Progenitor cell of endocrine pancreas (in vitro differentiated cells): ENCODE data around the gene TOR3A. TPM values are rescaled to one million over a fixed set of nuclear protein-coding genes. Genes with fewer than 3 reads are reported as not detected.
A peak's percentile ranks its signal among the peaks of the same experiment; 100 is the strongest.

Experiments used
- DNase-seq: peaks from one replicate; pipeline ENCODE4 v3.0.0; 2021; ENCODE audit warnings: low spot score; ENCODE audit not compliant: unreplicated experiment
- H3K27ac Mint-ChIP-seq: 2 replicates; pipeline ENCODE4 v1.8.0; 2021; ENCODE audit warnings: mild to moderate bottlenecking, moderate library complexity, mixed read lengths
- H3K27me3 Mint-ChIP-seq: 2 replicates; pipeline ENCODE4 v1.8.0; 2021; ENCODE audit warnings: mixed read lengths
- H3K36me3 Mint-ChIP-seq: 2 replicates; pipeline ENCODE4 v1.8.0; 2022; ENCODE audit warnings: mixed read lengths; ENCODE audit not compliant: insufficient read depth
- H3K4me1 Mint-ChIP-seq: 2 replicates; pipeline ENCODE4 v1.8.0; 2021; ENCODE audit warnings: low read depth, mixed read lengths
- H3K4me3 Mint-ChIP-seq: 2 replicates; pipeline ENCODE4 v1.8.0; 2021; ENCODE audit warnings: low read depth, mild to moderate bottlenecking, moderate library complexity, mixed read lengths
- H3K9me3 Mint-ChIP-seq: 2 replicates; pipeline ENCODE4 v1.8.0; 2021; ENCODE audit warnings: low read depth, mixed read lengths
- CTCF ChIP-seq: fragments of 200-600 bp; sonication (generic); IDR thresholded peaks from one replicate; pipeline ENCODE4 v1.5.0; 2021; ENCODE audit warnings: antibody characterized with exemption, mild to moderate bottlenecking; ENCODE audit not compliant: unreplicated experiment
- total RNA-seq: library from RNA; stranded (reverse); gene quantifications from 2 replicates; pipeline ENCODE4 v1.2.1, GENCODE V29; 2021

TOR3A gene
- total RNA-seq, 1 donor from 2014 or later = 27.4 TPM

GRCh38 chr1:179087665-179088064, 5.8 kb downstream of the TOR3A start:
- Mint-ChIP-seq H3K4me1 (peaks cover 17% of the 10 kb centered on the region), H3K9me3 (no peaks in the 10 kb centered on the region), H3K27me3 (no peaks in the 10 kb centered on the region), H3K36me3 (peaks cover 11% of the 10 kb centered on the region), H3K4me3 (peak overlapping the region; percentile 69), H3K27ac (peak overlapping the region; percentile 80)
- no peak for TF ChIP-seq CTCF
- no peak for DNase-seq

DNA sequence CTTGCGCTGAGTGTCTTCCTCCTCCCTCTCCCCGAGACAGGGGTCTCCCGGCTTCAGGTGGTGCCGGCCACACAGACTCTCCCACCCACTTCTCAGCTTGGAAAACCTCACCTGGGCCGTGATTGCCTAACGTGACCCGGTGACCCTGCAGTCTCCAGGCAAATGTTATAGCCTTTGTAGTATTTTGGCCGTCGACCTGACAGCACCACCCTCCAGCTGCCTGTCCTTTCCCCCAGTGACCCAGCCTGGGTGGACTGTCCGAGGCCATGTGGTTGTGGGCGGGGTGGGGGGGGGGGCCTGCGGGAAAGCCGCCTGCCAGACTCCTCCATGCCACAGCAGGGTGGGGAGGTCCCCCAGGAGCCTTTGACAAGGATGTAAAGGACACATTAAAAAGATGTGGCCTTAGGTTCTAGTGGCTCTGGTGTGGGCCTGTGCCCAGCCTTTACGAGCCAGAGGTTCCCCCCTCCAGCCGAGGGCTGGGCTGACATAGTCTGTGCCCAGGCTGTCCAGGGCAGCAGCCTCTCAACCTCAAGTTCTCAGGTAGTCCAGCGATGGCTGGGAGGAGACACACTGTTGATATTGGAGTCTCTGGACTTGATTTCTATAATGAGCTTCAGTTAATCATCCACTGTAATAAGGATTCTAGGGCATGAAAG, 8.1 kb downstream of the TOR3A start:
- Mint-ChIP-seq H3K9me3 (no peaks in the 10 kb centered on the region), H3K27me3 (no peaks in the 10 kb centered on the region), H3K27ac (peak overlapping the region; percentile 74), H3K36me3 (peaks cover 22% of the 10 kb centered on the region), H3K4me3 (no peak overlapping the region), H3K4me1 (peaks cover 21% of the 10 kb centered on the region)
- no peak for TF ChIP-seq CTCF
- no peak for DNase-seq

DNA sequence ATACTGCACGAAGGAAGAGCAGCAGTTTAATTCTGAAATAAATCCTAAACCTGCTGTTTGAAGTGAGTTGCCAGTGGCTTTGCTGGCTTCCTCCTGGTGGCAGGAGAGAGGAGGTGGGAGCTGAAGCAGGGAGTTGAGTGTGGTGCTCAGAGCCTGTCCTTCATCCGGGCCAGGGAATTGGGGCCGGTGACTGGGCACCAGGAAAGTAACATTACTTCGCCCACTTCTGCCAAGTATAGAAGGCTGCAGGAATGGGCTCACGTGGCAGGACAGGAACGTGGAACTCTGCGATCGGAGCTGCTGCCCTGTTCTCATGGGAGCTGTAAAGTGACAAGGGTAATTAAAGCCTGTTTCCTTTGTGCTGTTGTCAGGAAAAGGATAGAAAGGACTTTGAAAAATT, 8.7 kb downstream of the TOR3A start:
- DNase-seq = no peak
- TF ChIP-seq CTCF = peak; percentile 27
- Mint-ChIP-seq H3K27ac (peak overlapping the region; percentile 59), H3K27me3 (no peaks in the 10 kb centered on the region), H3K4me3 (no peak overlapping the region), H3K9me3 (no peaks in the 10 kb centered on the region), H3K4me1 (peaks cover 23% of the 10 kb centered on the region), H3K36me3 (peaks cover 23% of the 10 kb centered on the region)

- no peak for DNase-seq
- Mint-ChIP-seq H3K27ac (peak overlapping the region; percentile 17), H3K27me3 (no peaks in the 10 kb centered on the region), H3K36me3 (peaks cover 24% of the 10 kb centered on the region), H3K4me1 (peaks cover 23% of the 10 kb centered on the region), H3K4me3 (no peak overlapping the region), H3K9me3 (no peaks in the 10 kb centered on the region)
- no peak for TF ChIP-seq CTCF
Measured at GRCh38 chr1:179090923-179091322, 9.1 kb downstream of the TOR3A start.

DNA sequence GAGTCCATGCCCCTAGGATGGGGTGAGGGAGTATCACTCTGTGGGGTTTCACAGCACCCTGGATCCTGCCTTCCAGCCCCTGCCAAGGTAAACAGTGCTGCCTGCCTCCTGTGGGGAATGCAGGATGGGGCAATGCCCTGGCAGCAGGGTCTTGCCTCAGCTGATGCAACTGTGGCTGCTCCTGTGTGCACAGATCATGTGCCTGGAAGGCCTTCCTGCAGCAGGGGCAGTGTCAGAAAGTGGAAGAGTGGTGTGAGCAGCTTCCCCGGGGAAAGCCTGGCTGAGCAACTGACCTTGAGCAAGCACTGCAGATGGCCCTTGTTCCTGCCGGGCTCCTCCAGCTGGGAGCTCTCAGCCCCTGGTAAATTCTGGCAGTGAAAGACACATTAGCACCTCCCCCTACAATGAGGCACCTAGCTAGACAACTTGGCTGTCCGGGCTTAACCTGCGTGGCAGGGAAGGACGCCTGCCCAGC, 9.9 kb downstream of the TOR3A start:
- Mint-ChIP-seq H3K36me3 (peaks cover 23% of the 10 kb centered on the region), H3K27ac (no peak overlapping the region), H3K27me3 (no peaks in the 10 kb centered on the region), H3K9me3 (no peaks in the 10 kb centered on the region), H3K4me3 (no peak overlapping the region), H3K4me1 (peaks cover 23% of the 10 kb centered on the region)
- no peak for DNase-seq
- TF ChIP-seq CTCF = no peak
